ENCODE measurements around the gene SORCS2. TPM values are rescaled to one million over a fixed set of nuclear protein-coding genes. Genes with fewer than 3 reads are reported as not detected.

Gene SORCS2
- total RNA-seq, 2 donors from 2014 or later: 1.0 to 4.4 TPM

DNA sequence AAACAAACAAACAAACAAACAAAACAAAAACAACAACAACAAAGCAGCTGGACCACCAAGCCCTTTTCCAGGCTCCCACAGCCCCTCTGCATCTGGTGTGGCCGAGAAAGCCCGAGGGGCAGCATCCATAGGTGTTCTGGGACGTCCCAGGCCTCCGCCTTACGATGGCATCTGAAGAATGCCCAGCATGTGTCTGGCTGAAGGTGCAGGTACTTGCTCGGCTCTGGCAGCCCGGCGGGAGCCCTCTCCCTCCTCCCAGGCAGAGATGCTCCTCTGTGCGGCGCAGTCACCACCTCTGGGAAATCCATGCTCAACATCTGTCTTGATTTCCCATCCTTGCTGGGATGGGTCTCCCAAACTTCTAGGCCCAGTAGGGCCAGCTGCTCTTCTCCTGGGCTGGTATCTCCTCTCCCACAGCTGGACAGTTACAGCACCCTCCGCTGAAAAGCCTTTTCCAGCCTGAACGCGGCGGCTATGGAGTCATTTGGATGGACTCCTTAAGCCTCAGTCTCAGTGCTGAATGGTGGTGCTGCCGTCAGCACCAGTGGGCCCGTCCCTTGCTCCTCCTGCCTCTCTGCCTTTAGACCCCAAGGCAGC is 238.1 kb downstream of the SORCS2 start:
- TF ChIP-seq POLR2AphosphoS5 (IDR thresholded peaks at IDR 0.05) (no peak), POLR2A (IDR thresholded peaks at IDR 0.05) (no peak)
- TF ChIP-seq, protein P1, sequence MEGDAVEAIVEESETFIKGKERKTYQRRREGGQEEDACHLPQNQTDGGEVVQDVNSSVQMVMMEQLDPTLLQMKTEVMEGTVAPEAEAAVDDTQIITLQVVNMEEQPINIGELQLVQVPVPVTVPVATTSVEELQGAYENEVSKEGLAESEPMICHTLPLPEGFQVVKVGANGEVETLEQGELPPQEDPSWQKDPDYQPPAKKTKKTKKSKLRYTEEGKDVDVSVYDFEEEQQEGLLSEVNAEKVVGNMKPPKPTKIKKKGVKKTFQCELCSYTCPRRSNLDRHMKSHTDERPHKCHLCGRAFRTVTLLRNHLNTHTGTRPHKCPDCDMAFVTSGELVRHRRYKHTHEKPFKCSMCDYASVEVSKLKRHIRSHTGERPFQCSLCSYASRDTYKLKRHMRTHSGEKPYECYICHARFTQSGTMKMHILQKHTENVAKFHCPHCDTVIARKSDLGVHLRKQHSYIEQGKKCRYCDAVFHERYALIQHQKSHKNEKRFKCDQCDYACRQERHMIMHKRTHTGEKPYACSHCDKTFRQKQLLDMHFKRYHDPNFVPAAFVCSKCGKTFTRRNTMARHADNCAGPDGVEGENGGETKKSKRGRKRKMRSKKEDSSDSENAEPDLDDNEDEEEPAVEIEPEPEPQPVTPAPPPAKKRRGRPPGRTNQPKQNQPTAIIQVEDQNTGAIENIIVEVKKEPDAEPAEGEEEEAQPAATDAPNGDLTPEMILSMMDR (IDR thresholded peaks at IDR 0.05): no peak
- Histone ChIP-seq H3K36me3 (no peaks in the 10 kb centered on the region), H3K4me1 (replicated peaks) (no peaks in the 10 kb centered on the region)

DNA sequence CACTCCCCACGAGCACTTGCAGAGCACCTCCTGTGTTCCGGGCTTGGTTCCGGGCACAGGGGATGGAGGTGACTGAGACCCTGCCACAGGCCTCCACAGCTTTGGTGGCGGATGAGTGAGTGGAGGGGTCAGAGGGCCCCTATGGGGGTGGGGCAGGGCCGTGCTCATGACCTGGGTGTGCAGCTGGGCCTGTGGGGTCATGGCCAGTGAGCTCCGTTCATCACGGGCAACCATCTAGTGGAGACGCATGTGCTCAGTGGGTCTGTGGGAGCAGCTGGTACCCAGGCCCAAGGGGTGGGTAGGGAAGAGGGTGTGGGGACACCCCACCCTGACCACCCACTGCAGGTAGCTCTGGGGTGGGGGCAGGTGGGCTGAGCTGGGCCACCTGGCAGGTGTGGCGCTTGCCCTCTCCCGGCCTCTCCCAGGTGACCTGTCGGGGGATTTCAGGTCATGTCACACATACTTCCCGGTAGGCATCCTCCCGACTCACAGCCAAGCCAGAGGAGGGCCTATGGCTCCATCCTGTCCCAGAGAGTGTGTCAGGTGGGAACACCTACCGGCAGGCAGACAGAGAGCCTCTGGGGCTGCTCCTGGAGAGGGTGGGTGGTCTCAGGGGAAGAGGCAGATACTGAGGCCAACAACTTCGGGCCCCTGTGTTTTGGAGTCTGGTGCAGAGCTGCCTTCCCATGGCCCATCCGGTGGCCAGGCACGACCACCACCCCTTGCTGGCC is 238.8 kb downstream of the SORCS2 start:
- intact Hi-C loops (cut with DNase I): no loop called here
- Histone ChIP-seq H3K9me3 (no peaks in the 10 kb centered on the region), H3K36me3 (no peaks in the 10 kb centered on the region), H3K4me1 (replicated peaks) (no peaks in the 10 kb centered on the region), H3K27ac (no peak overlapping the region), H3K4me3 (no peak overlapping the region), H3K27me3 (replicated peaks; ENCODE audit: insufficient read depth) (no peaks in the 10 kb centered on the region)
- 84% methylated on average over 16 of the region's 17 CpGs for WGBS
- DNase-seq (ENCODE audit: low spot score): no peak
- TF ChIP-seq, protein P1 (IDR thresholded peaks at IDR 0.05): no peak
- TF ChIP-seq POLR2A (IDR thresholded peaks at IDR 0.05): no peak
- no peak for TF ChIP-seq POLR2AphosphoS5 (IDR thresholded peaks at IDR 0.05)

More for the DNA sequence above, 238.1 kb downstream of the SORCS2 start:
- Histone ChIP-seq H3K27ac (no peak overlapping the region), H3K9me3 (no peaks in the 10 kb centered on the region), H3K27me3 (replicated peaks; ENCODE audit: insufficient read depth) (no peaks in the 10 kb centered on the region), H3K4me3 (no peak overlapping the region)
- WGBS: 63% methylated on average over 14 of the region's 16 CpGs
- DNase-seq (ENCODE audit: low spot score): no peak
- intact Hi-C loops (cut with DNase I): no loop called here

GRCh38 chr4:7431696-7432530 is 239.6 kb downstream of the SORCS2 start:
- no peak overlapping the region for H3K27ac ChIP-seq
- no peak overlapping the region for H3K4me3 ChIP-seq
- H3K9me3 ChIP-seq: no peaks in the 10 kb centered on the region
- no peaks in the 10 kb centered on the region for H3K4me1 ChIP-seq (replicated peaks)
- WGBS: 89% methylated on average over 27 of the region's 27 CpGs
- H3K36me3 ChIP-seq: no peaks in the 10 kb centered on the region
- H3K27me3 ChIP-seq (replicated peaks; ENCODE audit: insufficient read depth): no peaks in the 10 kb centered on the region
- TF ChIP-seq, protein P1 (IDR thresholded peaks at IDR 0.05): no peak
- TF ChIP-seq POLR2AphosphoS5 (IDR thresholded peaks at IDR 0.05) (no peak), POLR2A (IDR thresholded peaks at IDR 0.05) (no peak)
- DNase-seq (ENCODE audit: low spot score): no peak
- intact Hi-C loops (cut with DNase I): no loop called here

DNA sequence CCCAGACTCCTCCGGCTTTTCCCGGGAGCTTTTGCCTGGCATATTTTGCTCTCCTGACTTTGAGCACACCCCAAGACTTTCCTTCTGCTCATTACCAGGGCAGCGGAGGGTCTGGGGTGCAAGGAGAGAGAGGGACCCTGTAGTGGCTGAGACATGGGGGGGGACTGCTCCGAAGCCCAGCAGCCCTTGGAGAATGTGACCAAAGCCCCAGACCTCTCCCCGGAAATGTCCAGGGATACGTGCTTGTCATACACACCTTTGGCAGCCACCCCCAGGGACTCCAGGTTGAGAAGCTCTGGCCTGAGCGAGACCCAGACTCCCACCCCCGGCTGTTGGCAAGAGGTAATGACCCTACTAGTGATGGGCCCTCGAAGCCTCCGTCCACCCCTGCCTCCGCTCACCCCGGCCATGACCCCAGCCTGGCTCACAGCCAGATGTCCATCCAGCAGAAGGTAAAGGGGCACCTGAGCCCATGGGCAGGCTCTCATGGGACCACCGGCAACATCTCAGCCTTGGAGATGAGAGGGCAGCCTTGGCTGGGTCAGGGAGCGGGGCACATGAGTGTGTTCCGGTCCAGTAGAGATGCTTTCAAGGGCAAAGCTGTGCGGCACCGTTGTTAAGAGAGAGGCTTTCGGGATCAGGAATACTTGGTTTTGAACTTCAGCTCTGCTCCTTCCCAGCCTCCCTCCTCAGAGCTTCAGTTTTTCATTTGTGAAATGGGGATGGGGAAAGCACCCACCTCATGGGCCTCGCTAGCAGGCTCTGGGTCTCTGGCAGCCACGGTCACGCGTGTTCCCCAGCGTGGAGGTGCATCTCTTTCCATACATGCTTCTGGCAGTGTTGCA is 240.4 kb downstream of the SORCS2 start:
- intact Hi-C loops (cut with DNase I): no loop called here
- Histone ChIP-seq H3K27ac (no peak overlapping the region), H3K36me3 (no peaks in the 10 kb centered on the region), H3K27me3 (replicated peaks; ENCODE audit: insufficient read depth) (no peaks in the 10 kb centered on the region), H3K4me3 (no peak overlapping the region), H3K4me1 (replicated peaks) (no peaks in the 10 kb centered on the region), H3K9me3 (no peaks in the 10 kb centered on the region)
- DNase-seq (ENCODE audit: low spot score): no peak
- 86% methylated on average over 23 of the region's 23 CpGs for WGBS
- TF ChIP-seq POLR2A (IDR thresholded peaks at IDR 0.05): no peak
- TF ChIP-seq, protein P1 (IDR thresholded peaks at IDR 0.05): no peak

Measured in prostate gland (tissue), 2 donors.